Astrocyte (in vitro differentiated cells and primary cell): Measurements from ENCODE around the gene NFAT5.

Source experiments
- CTCF ChIP-seq: IDR thresholded peaks from 2 replicates; pipeline ENCODE4 v1.5.1; 2011; ENCODE audit warnings: low read depth, mild to moderate bottlenecking, inconsistent platforms, low read length, moderate library complexity; ENCODE audit not compliant: insufficient read depth
- EZH2 ChIP-seq: IDR thresholded peaks from 2 replicates; pipeline ENCODE4 v1.6.1; 2012; ENCODE audit warnings: mild to moderate bottlenecking, low read length, inconsistent platforms; ENCODE audit not compliant: insufficient read depth

- TF ChIP-seq EZH2 (no peak), CTCF (no peak)
Measured at GRCh38 chr16:69660166-69660565, 94.4 kb downstream of the NFAT5 start.
